KOPT-K1 (cell line): ENCODE results near the gene HOXC11.

Source experiments
- H3K27ac ChIP-seq: fragments of 200-600 bp; sonication (generic); 2 replicates; pipeline ENCODE4 v1.5.1; 2016; ENCODE audit warnings: antibody characterized with exemption, mild to moderate bottlenecking, low read depth, low read length; ENCODE audit not compliant: poor library complexity, severe bottlenecking
- H3K36me3 ChIP-seq: fragments of 200-600 bp; sonication (generic); 2 replicates; pipeline ENCODE4 v1.5.1; 2017; ENCODE audit warnings: antibody characterized with exemption, mild to moderate bottlenecking, low read length, moderate library complexity; ENCODE audit not compliant: insufficient read depth
- H3K9me3 ChIP-seq: fragments of 200-600 bp; sonication (generic); 2 replicates; pipeline ENCODE4 v1.5.1; 2017; ENCODE audit warnings: antibody characterized with exemption, low read length, mild to moderate bottlenecking; ENCODE audit not compliant: insufficient read depth, poor library complexity, severe bottlenecking

HOXC11 gene

GRCh38 chr12:53972152-53972702 is 699 bp upstream of the HOXC11 start:
- Histone ChIP-seq H3K9me3 (no peaks in the 10 kb centered on the region), H3K36me3 (no peaks in the 10 kb centered on the region), H3K27ac (no peak overlapping the region)

GRCh38 chr12:53973236-53974042 is 513 bp downstream of the HOXC11 start:
- Histone ChIP-seq H3K27ac (no peak overlapping the region), H3K9me3 (no peaks in the 10 kb centered on the region), H3K36me3 (no peaks in the 10 kb centered on the region)

- no peak within 1 kb of the TSS for H3K27ac ChIP-seq
- H3K36me3 ChIP-seq: no peaks in the 10 kb centered on the region
- H3K9me3 ChIP-seq: no peaks in the 10 kb centered on the region
Observed at GRCh38 chr12:53974084-53975063, 1.4 kb downstream of the HOXC11 start, which contains the start of gene HOTAIR. Gene HOTAIR, minus strand, starts transcription at chr12:53974954.

GRCh38 chr12:53975064-53975471 is 2.1 kb downstream of the HOXC11 start:
- Histone ChIP-seq H3K36me3 (no peaks in the 10 kb centered on the region), H3K9me3 (no peaks in the 10 kb centered on the region), H3K27ac (no peak overlapping the region)

- H3K36me3 ChIP-seq: no peaks in the 10 kb centered on the region
- no peak overlapping the region for H3K27ac ChIP-seq
- H3K9me3 ChIP-seq: no peaks in the 10 kb centered on the region
Observed at GRCh38 chr12:53975479-53976152, 2.7 kb downstream of the HOXC11 start.

- H3K9me3 ChIP-seq: no peaks in the 10 kb centered on the region
- no peak overlapping the region for H3K27ac ChIP-seq
- no peaks in the 10 kb centered on the region for H3K36me3 ChIP-seq
Observed at GRCh38 chr12:53976172-53976822, 3.4 kb downstream of the HOXC11 start.

GRCh38 chr12:53976823-53977595 is 4.1 kb downstream of the HOXC11 start:
- H3K27ac ChIP-seq: no peak overlapping the region

GRCh38 chr12:53977596-53978445 is 4.9 kb downstream of the HOXC11 start:
- H3K9me3 ChIP-seq: no peaks in the 10 kb centered on the region
- H3K27ac ChIP-seq: no peak overlapping the region
- H3K36me3 ChIP-seq: no peaks in the 10 kb centered on the region

More at GRCh38 chr12:53976823-53977595, 4.1 kb downstream of the HOXC11 start:
- no peaks in the 10 kb centered on the region for H3K36me3 ChIP-seq
- H3K9me3 ChIP-seq: no peaks in the 10 kb centered on the region

- no peak overlapping the region for H3K27ac ChIP-seq
- no peaks in the 10 kb centered on the region for H3K9me3 ChIP-seq
- no peaks in the 10 kb centered on the region for H3K36me3 ChIP-seq
Observed at GRCh38 chr12:53978477-53979356, 5.8 kb downstream of the HOXC11 start.

GRCh38 chr12:53980104-53980801 is 7.3 kb downstream of the HOXC11 start:
- Histone ChIP-seq H3K36me3 (no peaks in the 10 kb centered on the region), H3K9me3 (no peaks in the 10 kb centered on the region), H3K27ac (no peak overlapping the region)

GRCh38 chr12:53980802-53981496 is 8.0 kb downstream of the HOXC11 start:
- H3K36me3 ChIP-seq: no peaks in the 10 kb centered on the region
- H3K27ac ChIP-seq: no peak overlapping the region
- H3K9me3 ChIP-seq: no peaks in the 10 kb centered on the region
